GM13977 (cell line): ENCODE results near the gene GFRA1.

Source experiments
- DNase-seq: peaks from one replicate; pipeline ENCODE4 v3.0.0; 2012; ENCODE audit warnings: low spot score
- in situ Hi-C: fragments of 300-500 bp; cut with MboI; formaldehyde crosslinking; loops from one replicate; pipeline ENCODE4 v1.12.0; 2022; ENCODE audit warnings: low sequenced_read_pairs, low pct_unique_long_range_greater_than_20kb, mixed read lengths, inconsistent platforms; ENCODE audit not compliant: unreplicated experiment
- TF ChIP-seq, protein P1 (sequence below): IDR thresholded peaks from 2 replicates; pipeline ENCODE4 v1.5.1; 2012; ENCODE audit warnings: mild to moderate bottlenecking, control low read depth; ENCODE audit not compliant: insufficient read depth; ENCODE audit errors: extremely low read depth, missing control alignments

The GFRA1 gene

DNA sequence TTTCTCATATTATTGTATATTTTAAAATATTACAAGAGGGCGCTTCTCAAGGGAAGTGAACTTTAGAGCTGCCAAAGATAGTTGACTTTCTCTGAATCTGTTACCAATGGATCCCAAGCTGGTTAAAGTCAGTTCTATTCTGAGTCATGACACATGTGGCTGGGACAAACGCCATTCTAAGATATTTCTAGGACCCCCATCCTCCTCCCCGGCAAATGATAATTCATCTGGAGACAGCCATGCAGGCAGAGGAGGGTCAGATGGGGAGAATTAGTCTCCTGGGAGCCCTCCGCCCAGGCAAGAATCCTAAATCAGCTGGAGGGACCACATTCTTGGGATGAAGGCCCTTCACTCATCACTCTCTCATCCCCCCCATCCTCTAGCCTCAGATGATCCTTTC is 187.7 kb downstream of the GFRA1 start:
- DNase-seq: no peak

DNA sequence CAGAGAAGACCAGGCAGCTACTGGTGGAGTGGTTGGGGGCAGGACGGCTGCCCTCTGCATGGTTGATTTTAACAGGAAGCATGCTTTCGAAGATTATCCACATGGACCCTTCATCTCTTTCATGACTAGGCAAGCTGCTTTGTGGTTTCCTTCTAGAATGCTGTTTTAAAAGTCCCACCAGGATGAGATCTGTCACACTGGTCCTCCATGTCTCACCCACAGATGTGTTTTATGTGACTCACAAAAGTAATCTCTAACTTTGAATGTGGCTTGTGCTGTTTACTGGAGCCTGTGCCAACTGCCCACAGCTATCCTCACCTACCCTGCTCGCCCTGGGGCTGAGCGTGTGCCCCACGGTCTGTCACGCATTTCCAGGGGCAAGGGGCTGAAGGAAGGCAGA is 188.8 kb downstream of the GFRA1 start:
- TF ChIP-seq, protein P1, sequence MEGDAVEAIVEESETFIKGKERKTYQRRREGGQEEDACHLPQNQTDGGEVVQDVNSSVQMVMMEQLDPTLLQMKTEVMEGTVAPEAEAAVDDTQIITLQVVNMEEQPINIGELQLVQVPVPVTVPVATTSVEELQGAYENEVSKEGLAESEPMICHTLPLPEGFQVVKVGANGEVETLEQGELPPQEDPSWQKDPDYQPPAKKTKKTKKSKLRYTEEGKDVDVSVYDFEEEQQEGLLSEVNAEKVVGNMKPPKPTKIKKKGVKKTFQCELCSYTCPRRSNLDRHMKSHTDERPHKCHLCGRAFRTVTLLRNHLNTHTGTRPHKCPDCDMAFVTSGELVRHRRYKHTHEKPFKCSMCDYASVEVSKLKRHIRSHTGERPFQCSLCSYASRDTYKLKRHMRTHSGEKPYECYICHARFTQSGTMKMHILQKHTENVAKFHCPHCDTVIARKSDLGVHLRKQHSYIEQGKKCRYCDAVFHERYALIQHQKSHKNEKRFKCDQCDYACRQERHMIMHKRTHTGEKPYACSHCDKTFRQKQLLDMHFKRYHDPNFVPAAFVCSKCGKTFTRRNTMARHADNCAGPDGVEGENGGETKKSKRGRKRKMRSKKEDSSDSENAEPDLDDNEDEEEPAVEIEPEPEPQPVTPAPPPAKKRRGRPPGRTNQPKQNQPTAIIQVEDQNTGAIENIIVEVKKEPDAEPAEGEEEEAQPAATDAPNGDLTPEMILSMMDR: no peak
- DNase-seq: no peak
- in situ Hi-C loops: no loop called here

More for the DNA sequence above, 187.7 kb downstream of the GFRA1 start:
- in situ Hi-C loops: no loop called here
- TF ChIP-seq, protein P1: no peak

DNA sequence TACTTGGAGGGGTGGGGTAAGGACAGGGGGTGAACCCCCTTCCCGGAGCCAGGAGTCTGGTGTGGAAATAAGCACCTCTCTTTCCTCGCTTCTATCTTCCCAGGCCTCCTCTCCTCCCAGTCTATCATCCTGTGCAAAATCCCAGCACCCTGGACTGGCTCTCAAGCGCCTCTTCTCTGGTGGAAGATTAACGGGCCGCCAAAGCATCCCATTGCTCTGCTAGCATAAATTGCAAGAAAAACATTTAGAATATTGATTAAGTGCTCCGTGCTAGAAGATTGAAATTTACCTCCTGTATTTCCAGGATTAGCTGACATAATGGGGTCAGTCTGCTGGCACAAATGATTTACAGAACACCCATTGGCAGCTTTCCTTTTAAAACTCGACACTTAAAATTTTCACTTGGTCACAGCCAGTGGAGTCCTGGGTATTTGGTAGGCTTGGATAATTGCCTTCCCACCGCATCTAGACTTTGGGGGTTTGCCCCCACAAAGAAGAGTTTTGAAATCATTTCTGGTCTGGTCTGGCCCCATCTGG is 189.7 kb downstream of the GFRA1 start:
- in situ Hi-C loops: no loop called here
- TF ChIP-seq, protein P1: no peak
- no peak for DNase-seq

DNA sequence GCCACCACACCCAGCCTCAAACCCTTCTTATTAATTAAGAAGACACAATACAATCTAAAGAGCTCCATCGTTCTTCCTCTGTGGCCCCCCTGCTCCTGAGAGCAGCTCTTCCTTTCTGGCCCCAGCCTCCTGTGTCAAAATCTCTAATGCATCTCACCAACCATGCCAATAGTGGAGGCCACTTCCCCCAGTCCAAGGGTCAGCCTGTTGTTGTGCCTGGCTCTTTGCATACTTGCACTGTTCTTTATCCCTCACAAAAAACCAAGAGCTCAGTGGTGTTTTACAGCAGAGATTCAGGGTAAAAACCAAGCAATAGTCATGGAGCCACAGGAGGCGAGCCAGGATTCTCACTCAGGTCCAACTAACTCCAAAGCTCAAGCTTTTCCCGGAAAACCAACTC is 190.2 kb downstream of the GFRA1 start:
- no peak for DNase-seq
- in situ Hi-C loops: no loop called here
- TF ChIP-seq, protein P1: no peak

DNA sequence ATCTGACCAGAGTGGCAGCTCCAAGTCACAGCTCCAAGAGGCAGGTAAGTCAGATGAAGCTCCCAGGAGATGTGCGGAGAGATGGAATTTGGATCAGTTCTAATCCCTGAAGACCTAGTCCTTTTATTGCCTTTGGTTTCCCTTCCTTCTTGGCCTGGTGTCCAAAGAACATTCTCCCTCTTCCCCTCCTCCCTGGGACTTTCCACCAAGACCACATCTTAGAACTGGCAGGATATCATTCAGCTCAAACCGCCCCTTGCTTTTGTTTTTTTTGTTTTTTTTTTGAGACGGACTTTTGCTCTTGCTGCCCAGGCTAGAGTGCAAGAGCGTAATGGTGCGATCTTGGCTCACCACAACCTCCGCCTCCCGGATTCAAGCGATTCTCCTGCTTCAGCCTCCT is 190.8 kb downstream of the GFRA1 start:
- TF ChIP-seq, protein P1: no peak
- no peak for DNase-seq
- in situ Hi-C loops: no loop called here

DNA sequence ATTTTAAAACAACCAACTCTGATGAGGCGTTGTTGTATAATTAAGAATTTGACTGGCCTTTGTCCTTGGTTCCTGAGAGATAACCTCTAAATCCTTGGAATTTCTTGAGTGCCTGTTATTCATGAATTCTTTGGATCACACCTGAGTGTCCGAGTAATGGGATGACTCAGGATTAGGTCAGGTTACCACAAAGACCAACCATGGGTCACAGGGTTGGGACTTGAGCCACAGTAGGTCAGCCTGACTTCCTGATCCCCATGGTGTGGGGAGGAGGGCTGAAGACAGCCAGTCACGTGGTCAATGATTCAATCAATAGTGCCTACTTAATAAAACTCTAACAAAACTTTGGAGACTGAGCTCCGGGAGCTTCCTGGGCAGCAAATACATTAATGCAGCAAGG is 192.5 kb downstream of the GFRA1 start:
- TF ChIP-seq, protein P1: no peak
- in situ Hi-C loops: no loop called here
- DNase-seq: no peak

DNA sequence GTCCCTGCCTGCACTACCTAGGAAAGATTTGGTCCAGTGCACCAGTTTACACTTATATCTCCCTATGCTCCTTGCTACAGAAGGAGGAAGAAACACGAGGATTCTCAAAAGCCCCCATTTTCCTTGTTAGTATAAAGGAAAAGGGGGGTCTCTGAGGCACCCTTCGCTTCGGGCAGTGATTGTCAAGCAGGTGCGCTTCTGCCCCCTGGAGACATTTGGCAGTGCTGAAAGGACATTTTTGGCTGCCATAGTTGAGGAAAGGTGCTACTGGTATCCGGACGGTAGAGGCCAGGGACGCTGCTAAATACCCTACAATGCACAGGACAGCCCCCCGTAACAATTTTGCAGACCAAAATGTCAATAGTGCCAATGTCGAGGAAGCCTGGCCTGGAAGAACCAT is 193.7 kb downstream of the GFRA1 start:
- in situ Hi-C loops: no loop called here
- TF ChIP-seq, protein P1: no peak
- no peak for DNase-seq
